NCI-H510A treated with DMSO at 0.1 percent for 48 hours (cell line): ENCODE data around the gene ADRA2C.
"Not testable (repeated sequence)": the region's sequence is repeated elsewhere in the genome, so short reads cannot be mapped to it uniquely, and the experiment has no call there.

Experiments used
- DNase-seq: peaks from one replicate; lab custom pipeline; 2025; lab: John Stamatoyannopoulos, UW

ADRA2C gene

DNA sequence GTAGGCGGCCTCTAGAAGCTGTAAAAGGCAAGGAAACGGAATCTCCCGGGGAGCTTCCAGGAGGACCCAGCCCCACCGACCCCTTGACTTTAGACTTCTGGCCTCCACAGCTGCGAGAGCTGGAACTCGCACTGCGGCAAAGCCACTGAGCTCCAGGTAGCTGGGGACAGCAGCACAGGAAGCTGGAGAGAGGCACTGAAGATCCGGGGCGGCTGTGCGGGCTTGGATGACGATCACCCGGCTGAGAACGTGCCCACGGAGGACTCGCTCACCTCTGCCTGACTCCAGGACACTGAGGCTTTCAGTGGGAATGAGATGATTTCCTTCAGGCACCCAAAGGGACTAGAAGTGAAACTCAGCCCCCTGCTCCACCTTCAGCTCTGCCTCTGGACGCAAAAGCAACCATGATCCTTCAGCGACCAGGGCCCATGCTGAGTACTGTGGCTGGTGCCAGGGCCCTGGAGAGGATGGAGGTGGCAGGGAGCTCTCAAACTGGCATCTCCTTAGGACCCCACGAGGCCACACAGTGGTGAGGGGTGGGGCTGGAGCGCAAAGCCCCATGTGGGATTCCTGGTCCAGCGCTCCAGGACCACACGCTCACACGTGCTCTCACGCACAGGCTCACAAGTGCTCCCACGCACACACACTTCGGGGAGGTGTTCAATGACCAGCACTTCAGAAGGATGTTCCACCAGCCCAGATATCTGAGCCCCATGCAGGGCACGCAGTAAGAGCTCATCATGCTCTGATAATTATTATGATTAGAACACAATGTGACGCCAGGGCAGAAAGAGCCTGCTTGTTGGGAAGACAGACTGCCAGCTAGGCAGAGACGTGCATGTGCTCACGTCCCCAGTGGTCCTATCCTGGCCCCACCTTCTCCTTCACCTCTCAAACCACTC lies 47.2 kb downstream of the ADRA2C start:
- DNase-seq = no peak

DNA sequence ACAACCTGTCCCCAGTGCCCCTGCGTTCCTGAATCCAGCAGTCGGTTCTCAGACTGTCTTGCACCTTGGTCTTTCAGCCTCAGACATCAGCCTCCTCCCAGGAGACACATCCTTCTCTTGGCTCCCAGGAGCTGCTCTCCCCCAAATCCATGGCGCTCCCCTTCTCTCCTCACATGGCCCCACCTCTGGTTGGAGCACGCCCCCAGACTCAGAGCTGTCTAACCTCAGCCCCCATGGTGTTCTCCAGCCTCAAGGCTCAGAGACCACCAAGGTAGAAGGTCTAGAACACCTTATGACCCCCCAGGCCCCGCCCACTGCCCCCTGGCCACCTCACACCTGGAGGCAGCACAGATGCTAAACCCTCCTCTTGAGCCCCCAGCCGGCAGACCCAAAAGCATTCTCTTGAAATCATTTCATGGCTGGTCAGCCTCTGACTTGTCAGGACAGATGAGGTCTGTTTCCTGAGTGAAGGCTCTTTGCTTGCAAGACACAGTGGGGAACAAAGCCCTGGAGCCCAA lies 47.9 kb downstream of the ADRA2C start:
- DNase-seq = no peak

DNA sequence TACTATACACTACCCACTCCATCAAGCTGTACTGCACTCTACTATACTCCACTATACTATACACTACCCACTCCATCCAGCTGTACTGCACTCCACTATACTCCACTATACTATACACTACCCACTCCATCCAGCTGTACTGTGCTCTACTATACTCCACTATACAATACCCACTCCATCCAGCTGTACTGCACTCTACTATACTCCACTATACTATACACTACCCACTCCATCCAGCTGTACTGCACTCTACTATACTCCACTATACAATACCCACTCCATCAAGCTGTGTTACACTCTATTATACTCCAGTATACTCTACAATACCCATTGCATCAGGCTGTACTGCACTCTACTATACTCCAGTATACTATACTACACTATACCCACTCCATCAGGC lies 48.7 kb downstream of the ADRA2C start:
- DNase-seq = not testable (repeated sequence)

DNA sequence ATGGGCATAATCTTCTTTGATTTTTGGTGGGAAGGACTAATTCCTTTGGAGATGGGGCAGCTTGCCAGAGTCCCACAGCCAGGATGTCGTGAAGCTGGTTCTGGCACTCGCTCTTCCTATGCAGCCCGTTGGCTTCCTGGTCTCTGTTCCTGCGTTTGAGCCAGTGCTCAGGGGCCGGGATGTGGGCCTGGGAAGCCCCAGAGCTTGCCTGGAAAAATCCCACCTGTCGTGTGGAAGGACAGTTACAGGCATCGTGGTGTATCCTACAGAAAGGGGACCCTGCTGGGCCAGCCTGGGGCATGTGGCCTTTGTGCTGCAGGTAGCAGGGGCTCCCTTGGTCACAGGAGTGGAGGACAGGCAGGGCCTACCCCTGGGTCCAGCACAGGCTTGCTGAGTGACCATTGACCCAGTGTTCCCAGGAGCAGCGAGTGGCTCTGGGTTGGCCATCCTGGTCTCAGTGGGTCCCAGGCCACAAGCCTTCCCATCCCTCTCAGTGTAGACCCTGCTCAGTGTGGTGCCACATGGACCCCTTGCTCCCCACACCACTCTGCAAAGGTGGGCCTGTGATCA lies 50.2 kb downstream of the ADRA2C start:
- no peak for DNase-seq

DNA sequence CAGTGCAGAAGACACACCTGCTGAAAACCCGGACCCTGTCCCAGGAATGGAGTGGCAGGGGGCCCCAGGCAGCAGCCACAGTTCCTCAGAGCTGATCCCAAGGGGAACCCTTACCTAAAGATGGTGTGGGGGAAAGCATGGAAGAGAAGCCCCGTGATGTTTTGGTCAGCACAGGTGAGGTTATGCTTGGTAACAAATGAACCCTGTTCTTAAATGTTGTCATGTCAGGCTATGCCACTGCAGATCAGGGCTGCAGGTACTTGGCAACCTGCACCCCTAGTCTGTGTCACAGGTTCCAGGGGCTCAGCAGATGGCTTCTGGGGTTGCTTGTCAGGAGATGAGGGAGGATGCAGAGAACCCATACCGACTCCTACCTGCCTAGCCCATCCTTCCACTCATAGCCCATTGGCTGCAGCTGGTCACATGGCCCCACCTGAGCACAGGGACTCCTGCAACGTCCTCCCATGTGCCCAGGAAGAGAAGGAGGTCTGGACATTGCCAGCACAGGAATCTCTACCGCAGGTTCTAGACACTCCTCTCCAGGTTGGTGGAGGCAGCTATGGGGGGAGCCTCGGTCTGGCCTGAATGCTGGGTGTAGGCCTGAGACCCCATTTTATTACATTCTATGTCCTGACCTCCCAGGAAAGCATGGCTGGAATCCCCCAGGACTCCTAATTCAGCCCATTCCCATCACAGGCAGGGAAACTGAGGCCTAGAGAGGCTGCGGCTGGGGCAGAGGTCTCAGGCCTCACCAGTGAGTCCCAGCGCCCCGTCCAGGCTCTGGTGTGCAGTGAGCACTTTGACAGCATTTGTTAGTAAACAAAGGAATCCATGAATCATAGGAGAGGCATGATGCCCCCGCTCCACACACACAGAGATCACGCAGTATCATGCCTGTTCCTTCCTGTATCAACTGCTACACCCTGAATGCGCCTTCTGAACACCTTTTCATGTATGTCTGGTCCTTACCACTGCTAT lies 51.1 kb downstream of the ADRA2C start:
- no peak for DNase-seq
